Measurements from ENCODE around the gene PLLP. TPM values are rescaled to one million over a fixed set of nuclear protein-coding genes. Genes with fewer than 3 reads are reported as not detected.

Gene PLLP
- total RNA-seq, 2 donors from 2014 or later = 0.48 TPM; not detected in 1

- DNase-seq (no peak), ATAC-seq (replicated peaks in 1 of 2) (no peak)
- Mint-ChIP-seq H3K9me3 (no peaks in the 10 kb centered on the region), H3K4me3 (no peak overlapping the region), H3K27ac (no peak overlapping the region), H3K4me1 (ENCODE audit: low read depth) (peaks cover 13% of the 10 kb centered on the region), H3K36me3 (ENCODE audit: insufficient read depth in 2 of 2) (no peaks in the 10 kb centered on the region), H3K27me3 (ENCODE audit: low read depth) (peaks cover 8% of the 10 kb centered on the region)
These were observed 26.3 kb upstream of the PLLP start for GRCh38 chr16:57310801-57311200.

- no peak for DNase-seq
- Mint-ChIP-seq H3K4me1 (ENCODE audit: low read depth) (peaks cover 7% of the 10 kb centered on the region), H3K4me3 (no peak overlapping the region), H3K36me3 (ENCODE audit: insufficient read depth in 2 of 2) (no peaks in the 10 kb centered on the region), H3K27ac (no peak overlapping the region), H3K27me3 (ENCODE audit: low read depth) (peaks cover 8% of the 10 kb centered on the region), H3K9me3 (no peaks in the 10 kb centered on the region)
- ATAC-seq (replicated peaks in 1 of 2) = no peak
These were observed 23.6 kb upstream of the PLLP start for GRCh38 chr16:57308041-57308440.

GRCh38 chr16:57307365-57307764, 22.9 kb upstream of the PLLP start:
- H3K4me3 Mint-ChIP-seq = no peak overlapping the region
- ATAC-seq (replicated peaks in 1 of 2) (no peak), DNase-seq (no peak)
- no peaks in the 10 kb centered on the region for H3K36me3 Mint-ChIP-seq (ENCODE audit: insufficient read depth in 2 of 2)
- H3K9me3 Mint-ChIP-seq = no peaks in the 10 kb centered on the region
- H3K27me3 Mint-ChIP-seq (ENCODE audit: low read depth) = peaks cover 8% of the 10 kb centered on the region
- peaks cover 11% of the 10 kb centered on the region for H3K4me1 Mint-ChIP-seq (ENCODE audit: low read depth)
- H3K27ac Mint-ChIP-seq = no peak overlapping the region

DNA sequence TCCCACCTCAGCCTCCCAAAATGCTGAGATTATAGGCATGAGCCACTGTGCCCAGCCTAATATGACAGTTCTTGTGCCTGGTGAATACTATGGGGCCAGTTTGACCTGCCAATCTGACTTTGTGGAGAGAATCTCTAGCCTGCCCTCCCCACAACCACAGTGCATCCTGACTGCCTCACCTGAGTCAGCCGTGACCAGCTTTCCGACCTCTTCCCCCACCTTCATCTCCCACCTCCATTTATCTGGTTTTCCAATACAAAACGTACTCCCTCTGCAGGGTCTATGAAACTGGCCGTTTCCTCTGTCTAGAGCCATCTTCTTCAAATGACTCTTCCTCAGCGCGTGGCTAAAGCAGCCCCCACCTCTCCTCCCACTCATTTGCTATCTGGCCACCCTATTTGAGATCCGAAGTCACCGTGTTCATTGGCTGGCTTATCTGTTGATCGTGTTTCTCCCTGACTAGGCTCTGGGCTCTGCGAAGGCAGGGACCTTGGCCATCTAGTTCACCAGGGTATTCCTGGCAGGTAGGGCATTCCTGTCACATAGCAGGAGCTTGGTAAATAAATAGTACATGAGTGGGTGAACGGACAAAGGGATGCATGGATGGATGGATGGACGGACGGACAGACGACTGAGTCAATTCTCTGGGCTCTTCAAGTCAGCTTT, 22.3 kb upstream of the PLLP start:
- Mint-ChIP-seq H3K27me3 (ENCODE audit: low read depth) (peaks cover 8% of the 10 kb centered on the region), H3K36me3 (ENCODE audit: insufficient read depth in 2 of 2) (no peaks in the 10 kb centered on the region), H3K4me3 (no peak overlapping the region), H3K4me1 (ENCODE audit: low read depth) (peaks cover 11% of the 10 kb centered on the region), H3K27ac (no peak overlapping the region), H3K9me3 (no peaks in the 10 kb centered on the region)
- DNase-seq = no peak
- no peak for ATAC-seq (replicated peaks in 1 of 2)

DNA sequence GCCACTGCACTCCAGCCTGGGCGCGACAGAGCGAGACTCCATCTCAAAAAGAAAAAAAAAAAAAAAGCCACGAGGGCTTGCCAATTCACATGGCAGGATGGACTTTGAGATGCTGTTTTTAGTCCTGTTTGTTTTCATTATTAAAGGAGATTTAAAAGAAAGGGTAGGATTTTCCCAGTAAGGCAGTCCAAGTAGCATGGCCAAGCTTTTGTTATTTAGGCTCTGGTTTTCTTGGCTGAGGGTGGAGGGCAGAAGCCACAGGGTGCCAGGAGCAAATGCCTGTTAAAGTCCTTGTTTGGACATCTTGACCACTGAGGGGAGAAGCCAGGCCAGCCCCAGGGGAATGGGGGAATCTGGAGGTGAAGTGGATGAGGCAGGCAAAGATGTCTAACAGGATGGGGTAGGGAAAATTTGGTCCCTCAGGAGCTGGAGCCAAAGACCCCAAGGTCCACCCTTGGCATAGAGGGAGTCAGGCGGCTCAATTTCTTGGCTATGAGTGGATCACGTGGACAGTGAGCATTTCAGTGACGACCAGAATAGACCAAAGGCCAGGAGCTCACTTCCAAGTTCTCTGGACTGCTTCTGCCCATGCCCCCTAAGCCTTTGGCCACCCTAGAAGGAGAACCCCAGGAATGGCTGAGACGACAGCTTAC, 20.8 kb upstream of the PLLP start:
- Mint-ChIP-seq H3K4me1 (ENCODE audit: low read depth) (peaks cover 11% of the 10 kb centered on the region), H3K4me3 (no peak overlapping the region), H3K9me3 (no peaks in the 10 kb centered on the region), H3K27ac (no peak overlapping the region), H3K36me3 (ENCODE audit: insufficient read depth in 2 of 2) (no peaks in the 10 kb centered on the region), H3K27me3 (ENCODE audit: low read depth) (peaks cover 8% of the 10 kb centered on the region)
- DNase-seq (no peak), ATAC-seq (replicated peaks in 1 of 2) (no peak)

GRCh38 chr16:57304169-57305061, 19.9 kb upstream of the PLLP start:
- Mint-ChIP-seq H3K36me3 (ENCODE audit: insufficient read depth in 2 of 2) (no peaks in the 10 kb centered on the region), H3K9me3 (no peaks in the 10 kb centered on the region), H3K4me1 (ENCODE audit: low read depth) (peaks cover 11% of the 10 kb centered on the region), H3K27me3 (ENCODE audit: low read depth) (peaks cover 8% of the 10 kb centered on the region), H3K27ac (no peak overlapping the region), H3K4me3 (no peak overlapping the region)
- ATAC-seq (replicated peaks in 1 of 2) (no peak), DNase-seq (no peak)

- no peak overlapping the region for H3K27ac Mint-ChIP-seq
- ATAC-seq (replicated peaks in 1 of 2) (no peak), DNase-seq (no peak)
- H3K27me3 Mint-ChIP-seq (ENCODE audit: low read depth) = peaks cover 8% of the 10 kb centered on the region
- H3K36me3 Mint-ChIP-seq (ENCODE audit: insufficient read depth in 2 of 2) = no peaks in the 10 kb centered on the region
- H3K4me3 Mint-ChIP-seq = no peak overlapping the region
- H3K4me1 Mint-ChIP-seq (ENCODE audit: low read depth) = peaks cover 11% of the 10 kb centered on the region
- H3K9me3 Mint-ChIP-seq = no peaks in the 10 kb centered on the region
These were observed 19.4 kb upstream of the PLLP start for GRCh38 chr16:57303910-57304168.

GRCh38 chr16:57303021-57303909, 18.8 kb upstream of the PLLP start:
- DNase-seq = no peak
- Mint-ChIP-seq H3K4me3 (no peak overlapping the region), H3K27me3 (ENCODE audit: low read depth) (peaks cover 8% of the 10 kb centered on the region), H3K9me3 (no peaks in the 10 kb centered on the region), H3K27ac (no peak overlapping the region), H3K36me3 (ENCODE audit: insufficient read depth in 2 of 2) (no peaks in the 10 kb centered on the region), H3K4me1 (ENCODE audit: low read depth) (peaks cover 11% of the 10 kb centered on the region)
- ATAC-seq (replicated peaks in 1 of 2) = no peak

DNA sequence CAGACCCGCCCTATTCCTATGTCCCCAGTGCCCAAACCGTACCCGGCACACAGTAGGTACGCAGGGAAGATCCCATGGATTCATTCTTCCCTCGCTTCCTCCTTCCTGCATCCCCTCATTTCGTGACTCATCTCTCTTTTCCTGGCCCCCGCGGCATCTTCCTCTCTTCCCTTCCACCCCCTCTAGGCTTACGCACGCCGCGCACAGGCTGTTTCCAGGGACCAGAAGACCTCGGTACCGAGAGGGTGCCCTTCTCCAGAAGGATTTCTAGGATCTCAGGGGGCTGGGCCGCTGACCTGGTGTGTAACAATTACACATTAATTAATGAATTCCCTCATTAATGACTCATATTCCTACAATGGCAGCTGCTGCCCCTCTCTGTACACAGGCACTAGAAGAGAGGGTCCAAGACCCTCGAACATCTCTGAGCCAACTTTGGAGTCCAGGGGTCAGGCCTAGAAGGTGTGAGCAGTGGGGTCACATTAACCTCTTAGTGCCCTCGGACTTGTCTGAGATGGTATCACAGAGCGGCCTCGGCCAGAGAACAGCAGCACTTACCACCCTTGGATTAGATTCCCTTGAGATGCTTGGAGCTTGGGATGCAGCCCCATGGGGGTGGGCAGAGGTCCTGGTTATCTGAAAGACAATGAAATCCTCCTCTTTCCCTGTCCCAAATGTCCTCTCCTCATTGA, 16.8 kb upstream of the PLLP start:
- H3K4me1 Mint-ChIP-seq (ENCODE audit: low read depth) = peaks cover 11% of the 10 kb centered on the region

GRCh38 chr16:57300387-57301125, 16.1 kb upstream of the PLLP start:
- H3K27me3 Mint-ChIP-seq (ENCODE audit: low read depth) = no peaks in the 10 kb centered on the region
- no peaks in the 10 kb centered on the region for H3K9me3 Mint-ChIP-seq
- DNase-seq (peak; percentile 96 to 99), ATAC-seq (replicated peaks in 1 of 2) (peak; percentile 89 to 90)
- no peak overlapping the region for H3K27ac Mint-ChIP-seq
- H3K36me3 Mint-ChIP-seq (ENCODE audit: insufficient read depth in 2 of 2) = no peaks in the 10 kb centered on the region
- peaks cover 11% of the 10 kb centered on the region for H3K4me1 Mint-ChIP-seq (ENCODE audit: low read depth)
- H3K4me3 Mint-ChIP-seq = no peak overlapping the region

More for the DNA sequence above, 16.8 kb upstream of the PLLP start:
- Mint-ChIP-seq H3K4me3 (no peak overlapping the region), H3K9me3 (no peaks in the 10 kb centered on the region), H3K27me3 (ENCODE audit: low read depth) (no peaks in the 10 kb centered on the region), H3K27ac (no peak overlapping the region), H3K36me3 (ENCODE audit: insufficient read depth in 2 of 2) (no peaks in the 10 kb centered on the region)
- ATAC-seq (replicated peaks in 1 of 2) (no peak), DNase-seq (no peak)

DNA sequence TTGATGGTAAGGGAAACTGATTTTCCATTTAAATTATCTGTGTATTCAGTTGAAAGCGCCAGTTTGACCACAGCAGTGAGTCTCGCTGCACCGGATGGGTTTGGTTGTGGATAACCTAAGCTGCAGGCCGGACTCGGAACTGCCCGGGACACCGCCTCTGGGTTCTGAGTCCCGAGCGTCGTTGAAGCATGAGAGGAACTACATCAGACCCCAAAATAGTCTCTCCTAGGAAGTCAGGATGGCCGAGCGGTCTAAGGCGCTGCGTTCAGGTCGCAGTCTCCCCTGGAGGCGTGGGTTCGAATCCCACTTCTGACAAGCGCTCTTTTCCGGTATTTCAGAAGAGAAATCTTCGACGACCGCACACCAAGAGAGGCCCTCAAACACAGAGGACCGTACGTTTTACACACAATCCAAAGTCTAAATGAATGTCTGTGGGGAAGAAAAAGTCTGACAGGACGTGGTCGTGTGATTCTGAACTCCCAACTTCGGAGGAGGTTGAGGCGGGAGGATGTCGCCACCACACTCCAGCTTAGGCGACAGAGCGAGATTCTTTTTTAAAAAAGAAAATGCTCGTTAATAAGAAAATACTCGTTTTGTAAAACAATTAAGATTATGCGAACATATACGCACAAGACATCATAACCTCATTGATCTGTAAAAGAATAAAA, 15.4 kb upstream of the PLLP start:
- Mint-ChIP-seq H3K4me1 (ENCODE audit: low read depth) (peaks cover 11% of the 10 kb centered on the region), H3K27me3 (ENCODE audit: low read depth) (no peaks in the 10 kb centered on the region), H3K27ac (no peak overlapping the region), H3K4me3 (no peak overlapping the region), H3K36me3 (ENCODE audit: insufficient read depth in 2 of 2) (no peaks in the 10 kb centered on the region), H3K9me3 (no peaks in the 10 kb centered on the region)
- ATAC-seq (replicated peaks in 1 of 2) (peak; percentile 75 to 76), DNase-seq (peak; percentile 85 to 86)

All from activated T-cell treated with anti-CD3 and anti-CD28 coated beads, Interleukin-2, amount 50 U/mL, for 72 hours (primary cell).